Measurements from ENCODE around the gene SCNN1A. TPM values are rescaled to one million over a fixed set of nuclear protein-coding genes. Genes with fewer than 3 reads are reported as not detected.
A peak's percentile ranks its signal among the peaks of the same experiment; 100 is the strongest.

Gene SCNN1A
- total and polyA plus RNA-seq, 2 donors from 2014 or later, result 225 to 452 TPM

- H3K9me3 ChIP-seq (ENCODE audit: control insufficient read depth in 2 of 3, insufficient read depth in 1 of 3, low read length in 3 of 3), result no peaks in the 10 kb centered on the region
- no peak for FAIRE-seq
- peaks cover 0 to 5% (median 3%) of the 10 kb centered on the region in 3 donors for H3K36me3 ChIP-seq (ENCODE audit: control insufficient read depth in 2 of 3, insufficient read depth in 3 of 3, low read length in 3 of 3)
- no peaks in the 10 kb centered on the region for H3K27me3 ChIP-seq (ENCODE audit: control insufficient read depth, insufficient read depth, low read length)
- H3K9ac ChIP-seq (ENCODE audit: low read length in 3 of 3), result peak overlapping the region in 2 of 3 donors; percentile 61 to 72
- peak overlapping the region; percentile 92 to 93 for H3K27ac ChIP-seq (ENCODE audit: low read depth in 2 of 2, low read length in 2 of 2)
- H3K4me1 ChIP-seq (ENCODE audit: control insufficient read depth in 2 of 3, insufficient read depth in 2 of 3, low read depth in 1 of 3, low read length in 3 of 3), result peaks cover 0 to 24% (median 21%) of the 10 kb centered on the region in 3 donors
- peak; percentile 13 for TF ChIP-seq CTCF (IDR thresholded peaks at IDR 0.05; ENCODE audit: borderline replicate concordance, extremely low read depth, insufficient read depth)
- DNase-seq, result peak; percentile 67 to 88 (median 86)
- peak overlapping the region; percentile 20 to 72 (median 49) for H3K4me3 ChIP-seq (ENCODE audit: low read length in 3 of 3)
- intact Hi-C loops (cut with DNase I), result no loop called here
These were observed 11.9 kb downstream of the SCNN1A start for GRCh38 chr12:6363330-6364043.

- no peak for TF ChIP-seq CTCF (IDR thresholded peaks at IDR 0.05; ENCODE audit: borderline replicate concordance, extremely low read depth, insufficient read depth)
- H3K9ac ChIP-seq (ENCODE audit: low read length in 3 of 3), result no peak overlapping the region
- no peak for FAIRE-seq
- peaks cover 0 to 22% (median 19%) of the 10 kb centered on the region in 3 donors for H3K4me1 ChIP-seq (ENCODE audit: control insufficient read depth in 2 of 3, insufficient read depth in 2 of 3, low read depth in 1 of 3, low read length in 3 of 3)
- intact Hi-C loops (cut with DNase I), result no loop called here
- H3K36me3 ChIP-seq (ENCODE audit: control insufficient read depth in 2 of 3, insufficient read depth in 3 of 3, low read length in 3 of 3), result peaks cover 0 to 8% (median 3%) of the 10 kb centered on the region in 3 donors
- H3K9me3 ChIP-seq (ENCODE audit: control insufficient read depth in 2 of 3, insufficient read depth in 1 of 3, low read length in 3 of 3), result no peaks in the 10 kb centered on the region
- H3K27ac ChIP-seq (ENCODE audit: low read depth in 2 of 2, low read length in 2 of 2), result peak overlapping the region in 1 of 2 donors; percentile 92
- no peaks in the 10 kb centered on the region for H3K27me3 ChIP-seq (ENCODE audit: control insufficient read depth, insufficient read depth, low read length)
- no peak for DNase-seq
- H3K4me3 ChIP-seq (ENCODE audit: low read length in 3 of 3), result no peak overlapping the region
These were observed 12.4 kb downstream of the SCNN1A start for GRCh38 chr12:6363010-6363329.

GRCh38 chr12:6362403-6362802 lies 13.0 kb downstream of the SCNN1A start:
- Histone ChIP-seq H3K27me3 (ENCODE audit: control insufficient read depth, insufficient read depth, low read length) (no peaks in the 10 kb centered on the region), H3K9me3 (ENCODE audit: control insufficient read depth in 2 of 3, insufficient read depth in 1 of 3, low read length in 3 of 3) (no peaks in the 10 kb centered on the region), H3K4me3 (ENCODE audit: low read length in 3 of 3) (no peak overlapping the region), H3K36me3 (ENCODE audit: control insufficient read depth in 2 of 3, insufficient read depth in 3 of 3, low read length in 3 of 3) (peaks cover 0 to 10% (median 3%) of the 10 kb centered on the region in 3 donors), H3K27ac (ENCODE audit: low read depth in 2 of 2, low read length in 2 of 2) (peak overlapping the region; percentile 59 to 84), H3K9ac (ENCODE audit: low read length in 3 of 3) (no peak overlapping the region), H3K4me1 (ENCODE audit: control insufficient read depth in 2 of 3, insufficient read depth in 2 of 3, low read depth in 1 of 3, low read length in 3 of 3) (peaks cover 0 to 19% (median 19%) of the 10 kb centered on the region in 3 donors)
- intact Hi-C loops (cut with DNase I), result no loop called here
- no peak for DNase-seq
- no peak for FAIRE-seq
- TF ChIP-seq CTCF (IDR thresholded peaks at IDR 0.05; ENCODE audit: borderline replicate concordance, extremely low read depth, insufficient read depth), result no peak
